Measurements from ENCODE around the gene ANAPC15. TPM values are rescaled to one million over a fixed set of nuclear protein-coding genes. Genes with fewer than 3 reads are reported as not detected.
A peak's percentile ranks its signal among the peaks of the same experiment; 100 is the strongest.

Gene ANAPC15
- total RNA-seq (2022) (98.6 and 105 TPM in 2 replicates), Bru-seq, nascent RNA (percentile 85 among the genes with signal in this experiment), BruChase-seq, experiment 1, labeled RNA remaining after a 2-hour chase (percentile 72 among the genes with signal in this experiment), BruChase-seq, experiment 2, labeled RNA remaining after a 6-hour chase (percentile 84 among the genes with signal in this experiment)
- long read RNA-seq, transcript ANAPC15-208 (6 exons, 867 nt): minor isoform, 27 of 175 reads
- long read RNA-seq, transcript ANAPC15-201 (6 exons, 886 nt): major isoform, 76 of 175 reads
- long read RNA-seq, transcript ANAPC15-217 (5 exons, 704 nt): minor isoform, 17 of 175 reads
- long read RNA-seq, transcript ANAPC15-204 (6 exons, 848 nt): minor isoform, 15 of 175 reads
- long read RNA-seq, partial matches to known transcripts: 12 of 175 reads
- long read RNA-seq, other reads (novel, unspliced or antisense): 17 of 175 reads

- BruUV-seq (replicated peaks): no TSS peak
- intact Hi-C loops (cut with micrococcal nuclease; ENCODE audit: unreplicated experiment): loop anchor here (1.0 to 2.0 kb wide), 7 partner anchors 9 to 111 kb away; partner anchors contain the start of genes LAMTOR1, LRRC51 and NUMA1
- peaks cover 9% of the 10 kb centered on the region for H3K4me1 ChIP-seq
- no peaks in the 10 kb centered on the region for H3K27me3 Mint-ChIP-seq (ENCODE audit: insufficient read depth, unreplicated experiment)
- CTCF ChIA-PET: interaction anchor here (0.6 to 1.9 kb wide), 11 partner anchors 10 to 312 kb away, joined by 3 to 13 read pairs (median 4); no protein-coding TSS in a partner anchor
- TF ChIP-seq CTCF (IDR thresholded peaks at IDR 0.05; ENCODE audit: insufficient read depth in 1 of 2, low read depth in 1 of 2, low read length in 1 of 2, severe bottlenecking in 1 of 2, unreplicated experiment in 1 of 2): no peak
- no peaks in the 10 kb centered on the region for H3K9me3 ChIP-seq
- peak within 1 kb of the TSS; percentile 94 for H3K4me3 Mint-ChIP-seq (ENCODE audit: unreplicated experiment)
- no peaks in the 10 kb centered on the region for H3K4me1 Mint-ChIP-seq (ENCODE audit: low read depth, unreplicated experiment)
- peak within 1 kb of the TSS; percentile 52 for H3K4me3 ChIP-seq (ENCODE audit: low read depth, low read length)
- no peaks in the 10 kb centered on the region for H3K27me3 ChIP-seq (replicated peaks; ENCODE audit: control insufficient read depth, insufficient read depth, low read length)
- POLR2A ChIA-PET: interaction anchor here (0.5 to 1.8 kb wide), 21 partner anchors 8 to 674 kb away, joined by 3 to 15 read pairs (median 4); partner anchors contain the start of genes FOLR1 and NADSYN1
- H3K36me3 Mint-ChIP-seq (ENCODE audit: insufficient read depth, unreplicated experiment): peaks cover 20% of the 10 kb centered on the region
- H3K9me3 Mint-ChIP-seq (ENCODE audit: unreplicated experiment): no peaks in the 10 kb centered on the region
- H3K36me3 ChIP-seq (ENCODE audit: control insufficient read depth, insufficient read depth, low read length): peaks cover 6% of the 10 kb centered on the region
- peak within 1 kb of the TSS; percentile 100 for H3K27ac Mint-ChIP-seq (ENCODE audit: unreplicated experiment)
- DNase-seq: peak; percentile 99 to 100
Observed at GRCh38 chr11:72112143-72112977, at the start of gene ANAPC15. Gene ANAPC15 (minus strand): TSS chr11:72112695. CDS start chr11:72111276, 1,419 bp downstream.

- BruUV-seq (replicated peaks): no TSS peak
Observed at GRCh38 chr11:72160319-72160718, 47.8 kb upstream of the ANAPC15 start.

More at GRCh38 chr11:72160319-72160718, 47.8 kb upstream of the ANAPC15 start:
- peaks cover 19% of the 10 kb centered on the region for H3K4me1 ChIP-seq
- ChIA-PET CTCF (interaction anchor here (0.9 to 1.9 kb wide), 2 partner anchors 14 to 16 kb away, joined by 4 to 7 read pairs; no protein-coding TSS in a partner anchor), POLR2A (no interaction called here)
- no peaks in the 10 kb centered on the region for H3K36me3 ChIP-seq (ENCODE audit: control insufficient read depth, insufficient read depth, low read length)
- no peaks in the 10 kb centered on the region for H3K27me3 ChIP-seq (replicated peaks; ENCODE audit: control insufficient read depth, insufficient read depth, low read length)
- peaks cover 14% of the 10 kb centered on the region for H3K4me1 Mint-ChIP-seq (ENCODE audit: low read depth, unreplicated experiment)
- H3K4me3 ChIP-seq (ENCODE audit: low read depth, low read length): no peak overlapping the region
- peaks cover 4% of the 10 kb centered on the region; the same call in 1 of the 2 replicates for H3K9me3 ChIP-seq
- no peak overlapping the region for H3K4me3 Mint-ChIP-seq (ENCODE audit: unreplicated experiment)
- H3K36me3 Mint-ChIP-seq (ENCODE audit: insufficient read depth, unreplicated experiment): no peaks in the 10 kb centered on the region
- H3K27ac Mint-ChIP-seq (ENCODE audit: unreplicated experiment): no peak overlapping the region
- intact Hi-C loops (cut with micrococcal nuclease; ENCODE audit: unreplicated experiment): no loop called here
- peaks cover 26% of the 10 kb centered on the region for H3K9me3 Mint-ChIP-seq (ENCODE audit: unreplicated experiment)
- H3K27me3 Mint-ChIP-seq (ENCODE audit: insufficient read depth, unreplicated experiment): no peaks in the 10 kb centered on the region
- no peak for TF ChIP-seq CTCF (IDR thresholded peaks at IDR 0.05; ENCODE audit: insufficient read depth in 1 of 2, low read depth in 1 of 2, low read length in 1 of 2, severe bottlenecking in 1 of 2, unreplicated experiment in 1 of 2)
- no peak for DNase-seq

Data from Caco-2 (cell line).